Testis (tissue), 3 donors: ENCODE data around the gene P2RY6. TPM values are rescaled to one million over a fixed set of nuclear protein-coding genes. Genes with fewer than 3 reads are reported as not detected.

Experiments
- DNase-seq: peaks from one replicate; pipeline ENCODE4 v3.0.0-alpha.2; 2019
- H3K27ac ChIP-seq, 2 donors: fragments of 200-600 bp; sonication (generic); one replicate each; pipeline ENCODE4 v1.5.1; 2019
- H3K27me3 ChIP-seq: fragments of 200-600 bp; sonication (generic); one replicate; pipeline ENCODE4 v1.5.1; 2019
- H3K36me3 ChIP-seq: fragments of 200-600 bp; sonication (generic); one replicate; pipeline ENCODE4 v1.5.1; 2017; ENCODE audit warnings: low read depth; ENCODE audit errors: missing control alignments
- H3K4me1 ChIP-seq: fragments of 200-600 bp; sonication (generic); one replicate; pipeline ENCODE4 v1.5.1; 2019
- H3K4me3 ChIP-seq, 2 donors: fragments of 200-600 bp; sonication (generic); one replicate each; pipeline ENCODE4 v1.5.1; 2017 to 2019
- H3K9me3 ChIP-seq: fragments of 200-600 bp; sonication (generic); one replicate; pipeline ENCODE4 v1.5.1; 2017
- POLR2A ChIP-seq: fragments of 450-650 bp; IDR thresholded peaks from one replicate; pipeline ENCODE4 v1.6.1; 2017; ENCODE audit warnings: antibody characterized with exemption, mild to moderate bottlenecking, moderate library complexity
- WGBS, 2 donors: methylation state at CpG; one replicate each; pipeline ENCODE4 v1.1.5; 2018; 5-methylcytosine and 5-hydroxymethylcytosine counted together
- intact Hi-C: fragments of 100-400 bp; cut with DNase I; formaldehyde crosslinking; loops from one replicate; pipeline ENCODE4 v1.15.1; 2023; ENCODE audit warnings: low total_unique reads
- polyA plus RNA-seq: library from polyadenylated mRNA; stranded (reverse); fragments of 350-450 nt; fragmentation: Illumina TruSeq; extraction: RNeasy Lipid Tissue Mini Kit (QIAGEN cat#74804); gene quantifications from one replicate; pipeline ENCODE4 v1.2.3, GENCODE V29; 2014; ENCODE audit warnings: low read depth, low replicate concordance; ENCODE audit not compliant: insufficient read depth
- total RNA-seq, 2 donors: library from RNA; depleted of rRNA; stranded (reverse); fragments of >200 nt; gene quantifications; one replicate each; pipeline ENCODE4 v1.2.3, GENCODE V29; 2016
- TF ChIP-seq, protein P1 (sequence below), 3 experiments: fragments of 450-650 bp in 2 of 3; fragments of 200-600 bp in 1 of 3; sonication (generic) in 1 of 3; IDR thresholded peaks; one replicate each; pipeline ENCODE4 v1.5.1; 2016 to 2019; ENCODE audit warnings: antibody characterized with exemption in 3 of 3, mild to moderate bottlenecking in 2 of 3, moderate library complexity in 1 of 3

Gene P2RY6
- total and polyA plus RNA-seq, 3 donors from 2014 or later: 0.25 to 2.7 (median 0.47) TPM

- intact Hi-C loops: no loop called here
- TF ChIP-seq POLR2A: no peak
- TF ChIP-seq, protein P1, sequence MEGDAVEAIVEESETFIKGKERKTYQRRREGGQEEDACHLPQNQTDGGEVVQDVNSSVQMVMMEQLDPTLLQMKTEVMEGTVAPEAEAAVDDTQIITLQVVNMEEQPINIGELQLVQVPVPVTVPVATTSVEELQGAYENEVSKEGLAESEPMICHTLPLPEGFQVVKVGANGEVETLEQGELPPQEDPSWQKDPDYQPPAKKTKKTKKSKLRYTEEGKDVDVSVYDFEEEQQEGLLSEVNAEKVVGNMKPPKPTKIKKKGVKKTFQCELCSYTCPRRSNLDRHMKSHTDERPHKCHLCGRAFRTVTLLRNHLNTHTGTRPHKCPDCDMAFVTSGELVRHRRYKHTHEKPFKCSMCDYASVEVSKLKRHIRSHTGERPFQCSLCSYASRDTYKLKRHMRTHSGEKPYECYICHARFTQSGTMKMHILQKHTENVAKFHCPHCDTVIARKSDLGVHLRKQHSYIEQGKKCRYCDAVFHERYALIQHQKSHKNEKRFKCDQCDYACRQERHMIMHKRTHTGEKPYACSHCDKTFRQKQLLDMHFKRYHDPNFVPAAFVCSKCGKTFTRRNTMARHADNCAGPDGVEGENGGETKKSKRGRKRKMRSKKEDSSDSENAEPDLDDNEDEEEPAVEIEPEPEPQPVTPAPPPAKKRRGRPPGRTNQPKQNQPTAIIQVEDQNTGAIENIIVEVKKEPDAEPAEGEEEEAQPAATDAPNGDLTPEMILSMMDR (IDR thresholded peaks at IDR 0.05): no peak
- H3K27ac ChIP-seq: peak overlapping the region; percentile 76 to 90
- no peaks in the 10 kb centered on the region for H3K27me3 ChIP-seq
- H3K9me3 ChIP-seq: no peaks in the 10 kb centered on the region
- H3K4me1 ChIP-seq: peaks cover 62% of the 10 kb centered on the region
- H3K36me3 ChIP-seq: no peaks in the 10 kb centered on the region
- H3K4me3 ChIP-seq: no peak overlapping the region
- 72 to 83% methylated on average over 12 to 13 of the region's 13 CpGs for WGBS, 2 donors
- no peak for DNase-seq
Observed at GRCh38 chr11:73325036-73325981, 53.2 kb downstream of the P2RY6 start.

DNA sequence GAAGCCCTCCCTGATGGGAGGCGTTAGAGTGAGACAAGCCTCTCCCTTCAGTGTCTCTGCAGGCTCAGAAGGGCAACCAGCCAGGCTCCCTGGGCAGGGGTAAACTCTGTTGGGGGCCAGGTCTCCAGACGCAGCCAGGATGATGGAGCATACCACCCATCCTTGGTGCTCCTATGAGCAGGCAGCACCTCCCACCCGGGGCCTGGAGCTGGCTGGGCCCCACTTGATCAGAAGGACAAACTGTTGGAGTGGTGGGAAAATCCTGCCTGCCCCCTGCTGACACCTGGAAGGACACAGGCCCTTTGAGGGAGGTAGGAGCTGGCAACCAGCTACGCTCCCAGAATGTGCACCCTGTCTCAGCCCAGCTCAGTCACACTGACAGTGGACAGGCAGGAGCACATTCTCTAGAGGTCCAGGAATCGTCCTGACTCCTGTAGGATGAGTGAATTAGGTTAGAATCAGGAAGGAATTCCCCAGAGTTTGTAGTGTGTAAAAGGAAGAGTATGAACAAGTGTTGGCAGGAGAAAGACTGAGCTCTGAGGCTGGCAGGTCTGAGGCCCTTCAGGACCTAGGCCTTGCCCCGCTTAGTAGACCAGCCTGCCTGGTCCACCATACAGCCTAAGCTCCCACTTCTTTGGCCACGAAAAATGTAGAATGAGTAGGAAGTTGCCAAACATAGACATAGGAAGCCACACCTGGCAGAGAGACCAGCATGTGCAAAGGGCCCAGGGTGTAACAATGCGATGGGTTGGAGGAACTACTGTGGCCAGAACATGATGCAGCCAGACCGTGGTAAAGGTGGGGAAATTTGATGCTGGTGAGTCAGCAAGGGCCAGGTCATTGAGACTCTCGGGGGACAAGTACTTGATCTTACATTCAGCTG is 55.0 kb downstream of the P2RY6 start:
- peaks cover 64% of the 10 kb centered on the region for H3K4me1 ChIP-seq
- 49 to 65% methylated on average over 8 to 10 of the region's 10 CpGs for WGBS, 2 donors
- intact Hi-C loops: no loop called here

DNA sequence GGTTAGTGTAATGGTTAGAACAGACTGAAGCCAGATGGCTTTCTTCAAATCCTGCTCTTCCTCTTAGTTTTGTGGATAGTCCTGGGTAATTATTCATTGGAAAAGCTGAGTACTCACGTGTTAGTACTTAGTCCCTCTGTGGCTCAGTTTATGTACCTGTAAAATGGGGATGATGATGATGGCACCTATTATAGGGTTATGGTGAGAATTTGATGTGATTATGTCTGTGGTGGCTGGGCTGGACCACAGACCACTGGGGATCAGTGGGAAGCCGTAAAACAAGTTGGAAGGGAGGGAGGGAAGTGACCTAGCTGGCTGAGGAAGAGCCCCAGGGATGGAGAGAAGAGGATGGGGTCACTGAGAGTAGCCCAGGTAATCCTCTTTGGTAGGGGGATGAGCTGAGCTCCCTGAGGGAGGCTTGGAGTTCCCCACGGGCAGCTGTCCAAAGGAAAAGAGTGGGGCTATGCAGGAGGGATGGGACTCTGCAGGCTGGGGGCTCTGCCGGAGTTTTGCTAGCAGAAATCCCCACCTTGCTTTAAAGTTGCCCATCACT is 55.8 kb downstream of the P2RY6 start:
- TF ChIP-seq, protein P1 (IDR thresholded peaks at IDR 0.05): no peak
- no peak for TF ChIP-seq POLR2A
- intact Hi-C loops: no loop called here
- Histone ChIP-seq H3K36me3 (no peaks in the 10 kb centered on the region), H3K4me3 (no peak overlapping the region), H3K9me3 (no peaks in the 10 kb centered on the region), H3K4me1 (peaks cover 62% of the 10 kb centered on the region), H3K27me3 (no peaks in the 10 kb centered on the region), H3K27ac (peak overlapping the region; percentile 1 to 19)
- WGBS, 2 donors: 76 to 77% methylated on average over 4 of the region's 4 CpGs
- DNase-seq: no peak

More for the DNA sequence above, 55.0 kb downstream of the P2RY6 start:
- H3K4me3 ChIP-seq: no peak overlapping the region
- peak overlapping the region in 1 of 2 donors; percentile 63 for H3K27ac ChIP-seq
- no peak for DNase-seq
- no peaks in the 10 kb centered on the region for H3K9me3 ChIP-seq
- no peak for TF ChIP-seq POLR2A
- TF ChIP-seq, protein P1 (IDR thresholded peaks at IDR 0.05): no peak
- H3K36me3 ChIP-seq: no peaks in the 10 kb centered on the region
- H3K27me3 ChIP-seq: no peaks in the 10 kb centered on the region

GRCh38 chr11:73330569-73331093 is 58.5 kb downstream of the P2RY6 start:
- Histone ChIP-seq H3K27me3 (no peaks in the 10 kb centered on the region), H3K4me3 (no peak overlapping the region), H3K4me1 (peaks cover 59% of the 10 kb centered on the region), H3K36me3 (no peaks in the 10 kb centered on the region), H3K9me3 (no peaks in the 10 kb centered on the region), H3K27ac (peak overlapping the region; percentile 68 to 72)
- WGBS, 2 donors: 60% methylated on average over 3 of the region's 3 CpGs; no CpG with 5 or more reads in 1 of the 2 donors
- no peak for TF ChIP-seq POLR2A
- TF ChIP-seq, protein P1 (IDR thresholded peaks at IDR 0.05): no peak
- intact Hi-C loops: no loop called here
- no peak for DNase-seq
